Uterus (tissue), 4 donors: ENCODE results near the gene ZCRB1. TPM values are rescaled to one million over a fixed set of nuclear protein-coding genes. Genes with fewer than 3 reads are reported as not detected.

Source experiments
- DNase-seq, 2 donors: peaks; one replicate each; pipeline ENCODE4 v3.0.0-alpha.2; 2019 to 2020
- H3K27ac ChIP-seq, 2 donors: fragments of 200-600 bp; sonication (generic); 1 replicate in 1 of 2; 2 replicates in 1 of 2; pipeline ENCODE4 v1.5.1; 2016 to 2018
- H3K27me3 ChIP-seq, 2 donors: fragments of 200-600 bp; sonication (generic); one replicate each; pipeline ENCODE4 v1.5.1; 2018 to 2019; ENCODE audit warnings: control low read depth in 1 of 2
- H3K36me3 ChIP-seq, 2 donors: fragments of 200-600 bp; sonication (generic); one replicate each; pipeline ENCODE4 v1.5.1; 2019; ENCODE audit warnings: control low read depth in 1 of 2
- H3K4me1 ChIP-seq, 2 donors: fragments of 200-600 bp; sonication (generic); one replicate each; pipeline ENCODE4 v1.5.1; 2018 to 2019; ENCODE audit warnings: control low read depth in 1 of 2
- H3K4me3 ChIP-seq, 2 donors: fragments of 200-600 bp; sonication (generic); 1 replicate in 1 of 2; 2 replicates in 1 of 2; pipeline ENCODE4 v1.5.1; 2018 to 2019; ENCODE audit warnings: mild to moderate bottlenecking in 1 of 2
- H3K9me3 ChIP-seq, 2 donors: fragments of 200-600 bp; sonication (generic); one replicate each; pipeline ENCODE4 v1.5.1; 2019; ENCODE audit warnings: control low read depth in 1 of 2
- POLR2A ChIP-seq, 2 donors: fragments of 450-650 bp; IDR thresholded peaks; one replicate each; pipeline ENCODE4 v1.6.1; 2016; ENCODE audit warnings: antibody characterized with exemption in 2 of 2, mild to moderate bottlenecking in 1 of 2, moderate library complexity in 1 of 2
- intact Hi-C: fragments of 100-400 bp; cut with DNase I; formaldehyde crosslinking; loops from one replicate; pipeline ENCODE4 v1.15.1; 2023; ENCODE audit warnings: low total_unique reads
- total RNA-seq, 4 donors: library from RNA; depleted of rRNA in 3 of 4; stranded (reverse); fragments of >200 nt in 3 of 4; gene quantifications; one replicate each; pipeline versions ENCODE4 v1.1.0 to v1.2.4, GENCODE V29; 2014 to 2023
- TF ChIP-seq, protein P1 (sequence below), 4 experiments: fragments of 200-600 bp in 2 of 4; fragments of 450-650 bp in 2 of 4; sonication (generic) in 2 of 4; IDR thresholded peaks; one replicate each; pipeline ENCODE4 v1.5.1; 2016 to 2019; ENCODE audit warnings: antibody characterized with exemption in 4 of 4, mild to moderate bottlenecking in 2 of 4, moderate library complexity in 1 of 4
- donor health status: DM: yes; HTN: yes; CAD: no.

Gene ZCRB1, protein sequence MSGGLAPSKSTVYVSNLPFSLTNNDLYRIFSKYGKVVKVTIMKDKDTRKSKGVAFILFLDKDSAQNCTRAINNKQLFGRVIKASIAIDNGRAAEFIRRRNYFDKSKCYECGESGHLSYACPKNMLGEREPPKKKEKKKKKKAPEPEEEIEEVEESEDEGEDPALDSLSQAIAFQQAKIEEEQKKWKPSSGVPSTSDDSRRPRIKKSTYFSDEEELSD
- 10 to 100 TPM; 19.8 to 44.1 (median 29.4) TPM for total RNA-seq

DNA sequence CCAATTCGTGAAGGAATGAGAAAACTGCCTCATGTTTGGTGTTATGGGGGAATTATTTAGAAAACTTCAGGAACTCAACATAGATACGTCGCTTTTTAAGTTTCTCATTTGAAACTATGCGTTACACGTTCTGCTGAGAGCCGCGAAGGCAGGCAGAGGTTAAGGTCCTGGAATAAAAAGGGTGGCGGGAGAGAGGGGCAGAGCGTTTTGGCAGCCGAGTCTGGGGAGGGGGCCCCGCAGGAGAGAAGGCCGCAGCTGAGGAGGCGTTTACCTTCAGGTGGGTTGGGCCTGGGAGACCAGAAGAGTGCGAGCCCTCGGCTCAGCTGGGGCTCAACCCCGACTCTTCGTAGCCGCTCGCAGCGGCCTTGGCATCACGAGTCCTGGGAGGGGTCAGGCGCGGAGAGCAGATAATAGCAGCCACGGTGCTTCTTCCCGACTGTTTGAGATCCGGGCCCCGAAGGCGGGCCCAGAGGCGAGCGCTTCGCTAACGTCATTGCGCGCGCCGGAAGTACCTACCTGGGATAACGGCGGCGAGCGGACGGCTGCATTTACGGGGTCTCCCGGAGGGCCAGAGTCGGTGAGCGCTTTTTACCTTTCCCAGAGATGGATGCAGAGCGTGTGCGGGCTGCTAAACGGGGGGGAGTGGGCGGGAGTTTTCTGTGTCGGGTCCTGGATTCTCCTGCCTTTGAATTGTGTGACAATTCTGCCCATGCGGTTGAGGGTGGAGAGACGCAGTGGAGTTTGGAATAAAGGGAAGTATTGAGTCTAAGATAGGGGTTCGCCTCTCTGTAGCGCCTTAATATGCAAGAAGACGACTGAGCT, at the start of gene ZCRB1, which contains the start of gene PPHLN1:
TSS of gene ZCRB1 (minus strand) at position 442 of the 822 bp plus-strand sequence. CDS start 1,992 bp downstream, outside the sequence.
TSS of gene PPHLN1 (plus strand) at position 515 of the 822 bp plus-strand sequence. CDS start 9,736 bp downstream, outside the sequence.
- TF ChIP-seq, protein P1, sequence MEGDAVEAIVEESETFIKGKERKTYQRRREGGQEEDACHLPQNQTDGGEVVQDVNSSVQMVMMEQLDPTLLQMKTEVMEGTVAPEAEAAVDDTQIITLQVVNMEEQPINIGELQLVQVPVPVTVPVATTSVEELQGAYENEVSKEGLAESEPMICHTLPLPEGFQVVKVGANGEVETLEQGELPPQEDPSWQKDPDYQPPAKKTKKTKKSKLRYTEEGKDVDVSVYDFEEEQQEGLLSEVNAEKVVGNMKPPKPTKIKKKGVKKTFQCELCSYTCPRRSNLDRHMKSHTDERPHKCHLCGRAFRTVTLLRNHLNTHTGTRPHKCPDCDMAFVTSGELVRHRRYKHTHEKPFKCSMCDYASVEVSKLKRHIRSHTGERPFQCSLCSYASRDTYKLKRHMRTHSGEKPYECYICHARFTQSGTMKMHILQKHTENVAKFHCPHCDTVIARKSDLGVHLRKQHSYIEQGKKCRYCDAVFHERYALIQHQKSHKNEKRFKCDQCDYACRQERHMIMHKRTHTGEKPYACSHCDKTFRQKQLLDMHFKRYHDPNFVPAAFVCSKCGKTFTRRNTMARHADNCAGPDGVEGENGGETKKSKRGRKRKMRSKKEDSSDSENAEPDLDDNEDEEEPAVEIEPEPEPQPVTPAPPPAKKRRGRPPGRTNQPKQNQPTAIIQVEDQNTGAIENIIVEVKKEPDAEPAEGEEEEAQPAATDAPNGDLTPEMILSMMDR (IDR thresholded peaks at IDR 0.05), result no peak
- peak; percentile 43 to 56 for TF ChIP-seq POLR2A (IDR thresholded peaks at IDR 0.05)
- Histone ChIP-seq H3K27ac (peak within 1 kb of the TSS; percentile 90 to 93), H3K9me3 (no peaks in the 10 kb centered on the region), H3K36me3 (no peaks in the 10 kb centered on the region), H3K4me3 (peak within 1 kb of the TSS; percentile 78 to 82), H3K27me3 (no peaks in the 10 kb centered on the region), H3K4me1 (no peaks in the 10 kb centered on the region)
- intact Hi-C loops, result no loop called here
- DNase-seq, result peak; percentile 79 to 85

DNA sequence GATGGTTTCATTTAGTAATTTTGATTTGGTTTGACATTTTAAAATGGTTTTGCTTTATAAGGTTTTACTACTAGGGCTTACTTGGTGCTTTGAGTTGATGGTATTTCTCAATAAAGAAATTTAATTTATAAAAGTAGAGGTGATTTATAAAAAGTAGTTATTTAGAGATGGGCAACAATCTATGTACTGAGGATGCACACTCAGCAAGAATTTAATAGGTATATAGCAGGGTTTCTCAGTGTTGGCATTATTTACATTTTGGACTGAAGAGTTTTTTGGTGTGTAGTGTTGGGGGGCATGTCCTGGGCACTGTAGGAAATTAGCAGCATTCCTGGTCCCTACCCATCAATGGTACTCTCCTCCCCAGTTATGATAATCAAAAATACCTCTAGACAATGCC, 47.8 kb upstream of the ZCRB1 start:
- DNase-seq, result no peak
- Histone ChIP-seq H3K36me3 (no peaks in the 10 kb centered on the region), H3K4me3 (no peak overlapping the region), H3K9me3 (no peaks in the 10 kb centered on the region), H3K27me3 (no peaks in the 10 kb centered on the region), H3K4me1 (no peaks in the 10 kb centered on the region), H3K27ac (no peak overlapping the region)
- intact Hi-C loops, result no loop called here
- TF ChIP-seq, protein P1 (IDR thresholded peaks at IDR 0.05), result no peak
- TF ChIP-seq POLR2A (IDR thresholded peaks at IDR 0.05), result no peak

DNA sequence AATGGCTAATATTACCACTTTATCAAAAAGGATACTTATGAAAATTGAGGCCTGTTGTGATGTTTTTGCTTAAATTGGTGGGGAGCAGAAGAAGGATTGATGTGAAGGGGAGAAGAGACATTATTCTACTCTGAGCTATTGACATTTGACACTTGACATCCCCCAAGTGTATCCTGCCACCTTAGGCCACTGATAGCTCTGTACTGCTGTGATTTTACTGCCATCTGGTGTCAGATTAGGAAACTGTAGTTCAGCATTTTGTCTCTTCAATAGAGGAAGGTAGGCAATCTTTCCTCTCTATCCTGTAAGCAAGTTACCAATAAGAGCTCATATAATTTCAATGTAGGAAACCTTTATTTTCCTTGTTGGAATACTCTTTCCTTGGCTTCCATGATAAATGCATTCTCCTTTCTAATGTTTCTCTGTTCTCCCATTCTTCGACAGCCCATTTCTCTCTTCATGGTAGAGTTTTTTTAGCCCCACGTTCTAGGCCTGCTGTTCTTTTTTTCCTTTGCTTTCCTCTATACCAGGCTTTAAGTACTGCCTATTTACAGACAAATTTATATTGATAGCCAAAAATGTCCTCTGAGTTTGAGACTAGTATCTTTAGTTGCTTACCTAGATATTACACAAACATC, 46.4 kb upstream of the ZCRB1 start:
- intact Hi-C loops, result no loop called here
- no peaks in the 10 kb centered on the region for H3K4me1 ChIP-seq
- H3K4me3 ChIP-seq, result no peak overlapping the region
- no peaks in the 10 kb centered on the region for H3K9me3 ChIP-seq
- no peaks in the 10 kb centered on the region for H3K27me3 ChIP-seq
- H3K36me3 ChIP-seq, result no peaks in the 10 kb centered on the region
- TF ChIP-seq, protein P1 (IDR thresholded peaks at IDR 0.05), result peak; percentile 52 to 62 (median 58)
- no peak for TF ChIP-seq POLR2A (IDR thresholded peaks at IDR 0.05)
- no peak overlapping the region for H3K27ac ChIP-seq
- no peak for DNase-seq

DNA sequence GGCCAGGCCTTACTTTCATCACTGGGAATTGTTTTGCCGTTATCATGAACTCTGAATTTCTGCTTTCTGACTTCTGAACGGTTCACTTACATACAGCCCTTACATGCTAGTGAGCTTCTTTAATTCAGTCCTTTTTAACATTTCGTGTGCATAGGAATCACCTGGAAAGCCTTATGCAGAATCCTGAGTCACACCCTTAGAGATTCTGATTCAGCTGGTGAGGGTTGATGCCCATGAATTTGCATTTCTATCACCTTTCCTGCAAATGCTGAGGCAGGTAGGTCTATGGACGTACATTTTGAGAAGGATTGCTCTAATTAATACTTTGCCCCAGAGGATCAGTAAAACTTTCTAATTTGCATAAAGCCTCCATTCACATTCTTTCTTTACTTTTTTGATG, 44.1 kb upstream of the ZCRB1 start:
- TF ChIP-seq POLR2A (IDR thresholded peaks at IDR 0.05), result no peak
- TF ChIP-seq, protein P1 (IDR thresholded peaks at IDR 0.05), result no peak
- no peak overlapping the region for H3K4me3 ChIP-seq
- no peak for DNase-seq
- no peak overlapping the region for H3K27ac ChIP-seq
- no peaks in the 10 kb centered on the region for H3K36me3 ChIP-seq
- no peaks in the 10 kb centered on the region for H3K9me3 ChIP-seq
- no peaks in the 10 kb centered on the region for H3K4me1 ChIP-seq
- intact Hi-C loops, result no loop called here
- H3K27me3 ChIP-seq, result no peaks in the 10 kb centered on the region
